K562 (cell line): ENCODE measurements around the gene CCDC187.

ENCODE experiments used
- CTCF ChIP-seq, 3 experiments: IDR thresholded peaks in 2 of 3; conservative IDR thresholded peaks in 1 of 3; 2 replicates each; pipeline ENCODE4 v1.5.1; 2011 to 2012; ENCODE audit warnings: low read length in 3 of 3, mild to moderate bottlenecking in 3 of 3, control low read depth in 2 of 3, improper control_type of control experiment in 1 of 3, inconsistent platforms in 1 of 3, low read depth in 1 of 3, mixed read lengths in 1 of 3, moderate library complexity in 1 of 3; ENCODE audit not compliant: insufficient read depth in 2 of 3
- MAFK ChIP-seq: IDR thresholded peaks from 2 replicates; pipeline ENCODE4 v1.6.1; 2011; ENCODE audit warnings: low read length, improper control_type of control experiment
- MLX ChIP-seq, 2 experiments: fragments of 450-650 bp in 1 of 2; sonication (generic) in 1 of 2; formaldehyde crosslinking; conservative IDR thresholded peaks; 2 replicates each; pipeline versions ENCODE4 v1.4.0 to v1.8.1; 2020 to 2022; ENCODE audit warnings: mild to moderate bottlenecking in 1 of 2, missing genetic modification reagents in 1 of 2
- NFE2 ChIP-seq: IDR thresholded peaks from 2 replicates; pipeline ENCODE4 v1.6.1; 2014; ENCODE audit warnings: antibody characterized with exemption, low read depth
- RNF219 ChIP-seq: fragments of 250-450 bp; sonication (Bioruptor Pico); IDR thresholded peaks from 2 replicates; pipeline ENCODE4 v1.5.0; 2022; ENCODE audit warnings: mild to moderate bottlenecking
- TBP ChIP-seq: optimal IDR thresholded peaks from 2 replicates; pipeline ENCODE3; 2011; ENCODE audit warnings: low read depth, low read length, improper control_type of control experiment
- TFAP4 ChIP-seq: sonication (generic); formaldehyde crosslinking; IDR thresholded peaks from 2 replicates; pipeline ENCODE4 v1.8.0; 2022; ENCODE audit warnings: missing genetic modification reagents, mild to moderate bottlenecking, moderate library complexity, borderline replicate concordance
- ZHX1 ChIP-seq: fragments of 150-350 bp; conservative IDR thresholded peaks from 2 replicates; pipeline ENCODE4 v1.6.1; 2014; ENCODE audit warnings: low read length
- ZNF436 ChIP-seq: fragments of 250-450, 450-650 bp; sonication (Bioruptor Pico); formaldehyde crosslinking; IDR thresholded peaks from 2 replicates; pipeline ENCODE4 v1.7.0; 2020; ENCODE audit warnings: mild to moderate bottlenecking
- ZNF512 ChIP-seq: IDR thresholded peaks from 2 replicates; pipeline ENCODE4 v1.6.1; 2016; ENCODE audit warnings: missing genetic modification characterization, missing compliant biosample characterization

GRCh38 chr9:136322756-136323330, 18.9 kb upstream of the CCDC187 start:
- TF ChIP-seq ZNF436 (CRISPR knock-in tag) (no peak), MAFK (no peak), RNF219 (CRISPR knock-in tag) (no peak), ZNF512 (tag) (no peak), ZHX1 (no peak), TFAP4 (no peak), CTCF (IDR thresholded peaks at IDR 0.05 in 2 of 3, conservative IDR thresholded peaks at IDR 0.05 in 1 of 3; ENCODE audit: insufficient read depth in 2 of 3, low read depth in 1 of 3, low read length in 3 of 3) (no peak), NFE2 (no peak), MLX (CRISPR knock-in tag; conservative IDR thresholded peaks at IDR 0.05) (no peak), TBP (no peak)
